SU-DHL-6 (cell line): Measurements from ENCODE around the gene DYNC1LI2.

Experiments used
- H2AFZ ChIP-seq: fragments of 200-600 bp; sonication (generic); 2 replicates; pipeline ENCODE4 v1.6.1; 2014; ENCODE audit warnings: low read depth, mild to moderate bottlenecking, moderate library complexity, mixed read lengths, antibody characterized with exemption, low read length; ENCODE audit not compliant: severe bottlenecking
- H3F3A ChIP-seq: fragments of 200-600 bp; shearing (Covaris generic); 2 replicates; pipeline ENCODE4 v1.6.0; 2016; ENCODE audit warnings: antibody characterized with exemption, mild to moderate bottlenecking; ENCODE audit not compliant: insufficient read depth
- H3K27ac ChIP-seq: fragments of 200-600 bp; sonication (generic); 2 replicates; pipeline ENCODE4 v1.5.1; 2016; ENCODE audit warnings: low read depth, mild to moderate bottlenecking, low read length, moderate library complexity, mixed read lengths
- H3K27me3 ChIP-seq: fragments of 200-600 bp; sonication (generic), shearing (Covaris generic); 2 replicates; pipeline ENCODE4 v1.6.0; 2014; ENCODE audit warnings: mild to moderate bottlenecking, low read length
- H3K36me3 ChIP-seq: fragments of 200-600 bp; sonication (generic); 2 replicates; pipeline ENCODE4 v1.6.1; 2014; ENCODE audit warnings: mild to moderate bottlenecking, low read length, mixed read lengths
- H3K4me2 ChIP-seq: fragments of 300-600, 200-600 bp; shearing (Covaris generic), sonication (generic); 2 replicates; pipeline ENCODE4 v1.6.0; 2014; ENCODE audit warnings: low read length, low read depth, mild to moderate bottlenecking; ENCODE audit not compliant: poor library complexity, severe bottlenecking
- H3K4me3 ChIP-seq: fragments of 200-600 bp; sonication (generic); 2 replicates; pipeline ENCODE4 v1.5.1; 2014; ENCODE audit warnings: antibody characterized with exemption, low read length, mild to moderate bottlenecking, mixed read lengths; ENCODE audit not compliant: insufficient read depth, poor library complexity, severe bottlenecking
- H3K79me2 ChIP-seq: fragments of 200-600 bp; sonication (generic); 2 replicates; pipeline ENCODE4 v1.6.1; 2014; ENCODE audit warnings: mild to moderate bottlenecking, low read length, moderate library complexity; ENCODE audit not compliant: insufficient read depth
- H3K9ac ChIP-seq: fragments of 200-600 bp; sonication (generic); 2 replicates; pipeline ENCODE4 v1.7.0; 2014; ENCODE audit warnings: mild to moderate bottlenecking, low read length
- H3K9me2 ChIP-seq: fragments of 200-600 bp; sonication (generic); replicated peaks from 2 replicates; pipeline ENCODE4 v1.6.1; 2014; ENCODE audit warnings: low read length; ENCODE audit not compliant: insufficient read depth
- H3K9me3 ChIP-seq: fragments of 200-600 bp; sonication (generic); 2 replicates; pipeline ENCODE4 v1.6.1; 2014; ENCODE audit warnings: low read length, mixed read lengths; ENCODE audit not compliant: insufficient read depth
- H4K20me1 ChIP-seq: fragments of 200-600 bp; sonication (generic); 2 replicates; pipeline ENCODE4 v1.6.1; 2014; ENCODE audit warnings: low read depth, mild to moderate bottlenecking, antibody characterized with exemption, low read length, moderate library complexity, mixed read lengths
- CTCF ChIP-seq: fragments of 200-600 bp; sonication (generic); IDR thresholded peaks from one replicate; pipeline ENCODE4 v1.5.1; 2017; ENCODE audit warnings: antibody characterized with exemption, mild to moderate bottlenecking, low read length, moderate library complexity; ENCODE audit not compliant: insufficient read depth, poor library complexity, severe bottlenecking
- EZH2phosphoT487 ChIP-seq: fragments of 200-600 bp; sonication (generic), shearing (Covaris generic); conservative IDR thresholded peaks from 2 replicates; pipeline ENCODE4 v1.6.1; 2018; ENCODE audit warnings: mild to moderate bottlenecking, antibody characterized with exemption, low read length, moderate library complexity, mixed read lengths

Gene DYNC1LI2

GRCh38 chr16:66741169-66741900 lies 10.1 kb downstream of the DYNC1LI2 start:
- Histone ChIP-seq H3K27me3 (no peaks in the 10 kb centered on the region), H2AFZ (no peak overlapping the region), H3K9me3 (no peaks in the 10 kb centered on the region), H3K79me2 (peaks cover 19% of the 10 kb centered on the region), H3K27ac (no peak overlapping the region), H3K9ac (no peak overlapping the region), H3K36me3 (peaks cover 9% of the 10 kb centered on the region; the same call in 1 of the 2 replicates), H3K4me2 (no peak overlapping the region), H3K4me3 (no peak overlapping the region), H3K9me2 (no peaks in the 10 kb centered on the region), H4K20me1 (no peaks in the 10 kb centered on the region), H3F3A (0 out of 2 replicates have a peak, but pooled peaks cover 5% of the 10 kb centered on the region)
- TF ChIP-seq CTCF = no peak
- no peak for TF ChIP-seq EZH2phosphoT487

- Histone ChIP-seq H3K9me3 (no peaks in the 10 kb centered on the region), H3K4me3 (no peak overlapping the region), H3K79me2 (peaks cover 15% of the 10 kb centered on the region), H3K9ac (no peak overlapping the region), H2AFZ (no peak overlapping the region), H4K20me1 (no peaks in the 10 kb centered on the region), H3K27me3 (no peaks in the 10 kb centered on the region), H3K9me2 (no peaks in the 10 kb centered on the region), H3F3A (0 out of 2 replicates have a peak, but pooled peaks cover 5% of the 10 kb centered on the region), H3K27ac (no peak overlapping the region), H3K4me2 (no peak overlapping the region), H3K36me3 (peaks cover 15% of the 10 kb centered on the region)
- TF ChIP-seq EZH2phosphoT487 (no peak), CTCF (no peak)
Observed at GRCh38 chr16:66740533-66740932, 10.9 kb downstream of the DYNC1LI2 start.

GRCh38 chr16:66740010-66740409 lies 11.4 kb downstream of the DYNC1LI2 start:
- Histone ChIP-seq H2AFZ (no peak overlapping the region), H3K9me3 (no peaks in the 10 kb centered on the region), H3F3A (0 out of 2 replicates have a peak, but pooled peaks cover 5% of the 10 kb centered on the region), H3K9ac (no peak overlapping the region), H3K36me3 (peaks cover 15% of the 10 kb centered on the region), H4K20me1 (no peaks in the 10 kb centered on the region), H3K79me2 (peaks cover 15% of the 10 kb centered on the region), H3K4me3 (no peak overlapping the region), H3K4me2 (no peak overlapping the region), H3K27ac (no peak overlapping the region), H3K27me3 (no peaks in the 10 kb centered on the region), H3K9me2 (no peaks in the 10 kb centered on the region)
- TF ChIP-seq CTCF = peak; percentile 66
- no peak for TF ChIP-seq EZH2phosphoT487
